ENCODE measurements around the gene PRKCB.

DNA sequence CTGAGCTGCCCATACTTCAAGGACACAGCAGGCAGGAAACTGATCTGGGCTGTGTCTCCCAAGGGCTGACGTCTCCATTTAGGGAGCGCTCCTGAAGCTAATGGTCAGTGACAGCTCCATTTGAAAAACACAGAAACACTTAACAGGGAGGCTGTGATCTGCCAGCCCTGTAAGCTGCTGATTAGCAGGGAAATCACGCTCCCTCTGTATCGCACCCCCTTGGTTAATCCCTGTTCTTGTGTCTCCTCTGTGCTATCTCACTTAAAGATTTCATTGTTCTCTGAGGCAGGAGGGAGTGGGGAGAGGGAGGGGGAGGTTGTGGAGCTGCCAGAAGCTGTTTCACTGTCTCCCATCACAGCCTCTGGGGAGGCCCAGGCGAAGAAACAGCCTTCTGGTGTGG is 372.9 kb downstream of the PRKCB start:
- TF ChIP-seq POLR2AphosphoS5 (IDR thresholded peaks at IDR 0.05; ENCODE audit: low read depth, low read length), result no peak
- TF ChIP-seq, protein P1, sequence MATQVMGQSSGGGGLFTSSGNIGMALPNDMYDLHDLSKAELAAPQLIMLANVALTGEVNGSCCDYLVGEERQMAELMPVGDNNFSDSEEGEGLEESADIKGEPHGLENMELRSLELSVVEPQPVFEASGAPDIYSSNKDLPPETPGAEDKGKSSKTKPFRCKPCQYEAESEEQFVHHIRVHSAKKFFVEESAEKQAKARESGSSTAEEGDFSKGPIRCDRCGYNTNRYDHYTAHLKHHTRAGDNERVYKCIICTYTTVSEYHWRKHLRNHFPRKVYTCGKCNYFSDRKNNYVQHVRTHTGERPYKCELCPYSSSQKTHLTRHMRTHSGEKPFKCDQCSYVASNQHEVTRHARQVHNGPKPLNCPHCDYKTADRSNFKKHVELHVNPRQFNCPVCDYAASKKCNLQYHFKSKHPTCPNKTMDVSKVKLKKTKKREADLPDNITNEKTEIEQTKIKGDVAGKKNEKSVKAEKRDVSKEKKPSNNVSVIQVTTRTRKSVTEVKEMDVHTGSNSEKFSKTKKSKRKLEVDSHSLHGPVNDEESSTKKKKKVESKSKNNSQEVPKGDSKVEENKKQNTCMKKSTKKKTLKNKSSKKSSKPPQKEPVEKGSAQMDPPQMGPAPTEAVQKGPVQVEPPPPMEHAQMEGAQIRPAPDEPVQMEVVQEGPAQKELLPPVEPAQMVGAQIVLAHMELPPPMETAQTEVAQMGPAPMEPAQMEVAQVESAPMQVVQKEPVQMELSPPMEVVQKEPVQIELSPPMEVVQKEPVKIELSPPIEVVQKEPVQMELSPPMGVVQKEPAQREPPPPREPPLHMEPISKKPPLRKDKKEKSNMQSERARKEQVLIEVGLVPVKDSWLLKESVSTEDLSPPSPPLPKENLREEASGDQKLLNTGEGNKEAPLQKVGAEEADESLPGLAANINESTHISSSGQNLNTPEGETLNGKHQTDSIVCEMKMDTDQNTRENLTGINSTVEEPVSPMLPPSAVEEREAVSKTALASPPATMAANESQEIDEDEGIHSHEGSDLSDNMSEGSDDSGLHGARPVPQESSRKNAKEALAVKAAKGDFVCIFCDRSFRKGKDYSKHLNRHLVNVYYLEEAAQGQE (IDR thresholded peaks at IDR 0.05; ENCODE audit: insufficient read depth in 1 of 2, low read depth in 2 of 2, low read length in 2 of 2), result no peak
- TF ChIP-seq SIN3A (IDR thresholded peaks at IDR 0.05; ENCODE audit: borderline replicate concordance, insufficient read depth, low read length), result no peak
- no peak for TF ChIP-seq TAF1 (IDR thresholded peaks at IDR 0.05; ENCODE audit: borderline replicate concordance, insufficient read depth, low read length)
- no peak for TF ChIP-seq FOXP2 (optimal IDR thresholded peaks at IDR 0.05; ENCODE audit: borderline replicate concordance, extremely low read depth, extremely low read length, insufficient read depth)

Measured in PFSK-1 (cell line).